ENCODE data around the gene SLBP.

DNA sequence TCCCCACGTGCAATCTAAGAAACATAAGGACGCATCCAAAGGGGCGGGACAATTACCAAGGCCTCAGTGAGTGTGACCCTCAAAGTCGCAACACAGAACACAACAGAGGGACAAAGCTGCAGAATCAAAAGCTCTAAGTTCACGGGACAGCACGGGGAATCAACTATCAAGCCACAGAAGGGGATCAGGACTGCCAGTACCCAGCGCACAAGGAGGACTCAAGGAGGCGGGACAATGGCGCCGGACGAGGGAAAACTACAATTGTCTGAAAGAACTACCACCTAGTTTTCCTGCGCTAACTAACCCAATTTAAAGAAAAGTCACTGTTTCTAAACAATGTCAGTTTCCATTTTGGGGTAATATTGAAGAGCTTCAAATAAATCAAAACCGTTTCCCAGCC is 29.3 kb downstream of the SLBP start:
- TF ChIP-seq, protein P1, sequence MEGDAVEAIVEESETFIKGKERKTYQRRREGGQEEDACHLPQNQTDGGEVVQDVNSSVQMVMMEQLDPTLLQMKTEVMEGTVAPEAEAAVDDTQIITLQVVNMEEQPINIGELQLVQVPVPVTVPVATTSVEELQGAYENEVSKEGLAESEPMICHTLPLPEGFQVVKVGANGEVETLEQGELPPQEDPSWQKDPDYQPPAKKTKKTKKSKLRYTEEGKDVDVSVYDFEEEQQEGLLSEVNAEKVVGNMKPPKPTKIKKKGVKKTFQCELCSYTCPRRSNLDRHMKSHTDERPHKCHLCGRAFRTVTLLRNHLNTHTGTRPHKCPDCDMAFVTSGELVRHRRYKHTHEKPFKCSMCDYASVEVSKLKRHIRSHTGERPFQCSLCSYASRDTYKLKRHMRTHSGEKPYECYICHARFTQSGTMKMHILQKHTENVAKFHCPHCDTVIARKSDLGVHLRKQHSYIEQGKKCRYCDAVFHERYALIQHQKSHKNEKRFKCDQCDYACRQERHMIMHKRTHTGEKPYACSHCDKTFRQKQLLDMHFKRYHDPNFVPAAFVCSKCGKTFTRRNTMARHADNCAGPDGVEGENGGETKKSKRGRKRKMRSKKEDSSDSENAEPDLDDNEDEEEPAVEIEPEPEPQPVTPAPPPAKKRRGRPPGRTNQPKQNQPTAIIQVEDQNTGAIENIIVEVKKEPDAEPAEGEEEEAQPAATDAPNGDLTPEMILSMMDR (IDR thresholded peaks at IDR 0.05): no peak
- TF ChIP-seq, protein P2, sequence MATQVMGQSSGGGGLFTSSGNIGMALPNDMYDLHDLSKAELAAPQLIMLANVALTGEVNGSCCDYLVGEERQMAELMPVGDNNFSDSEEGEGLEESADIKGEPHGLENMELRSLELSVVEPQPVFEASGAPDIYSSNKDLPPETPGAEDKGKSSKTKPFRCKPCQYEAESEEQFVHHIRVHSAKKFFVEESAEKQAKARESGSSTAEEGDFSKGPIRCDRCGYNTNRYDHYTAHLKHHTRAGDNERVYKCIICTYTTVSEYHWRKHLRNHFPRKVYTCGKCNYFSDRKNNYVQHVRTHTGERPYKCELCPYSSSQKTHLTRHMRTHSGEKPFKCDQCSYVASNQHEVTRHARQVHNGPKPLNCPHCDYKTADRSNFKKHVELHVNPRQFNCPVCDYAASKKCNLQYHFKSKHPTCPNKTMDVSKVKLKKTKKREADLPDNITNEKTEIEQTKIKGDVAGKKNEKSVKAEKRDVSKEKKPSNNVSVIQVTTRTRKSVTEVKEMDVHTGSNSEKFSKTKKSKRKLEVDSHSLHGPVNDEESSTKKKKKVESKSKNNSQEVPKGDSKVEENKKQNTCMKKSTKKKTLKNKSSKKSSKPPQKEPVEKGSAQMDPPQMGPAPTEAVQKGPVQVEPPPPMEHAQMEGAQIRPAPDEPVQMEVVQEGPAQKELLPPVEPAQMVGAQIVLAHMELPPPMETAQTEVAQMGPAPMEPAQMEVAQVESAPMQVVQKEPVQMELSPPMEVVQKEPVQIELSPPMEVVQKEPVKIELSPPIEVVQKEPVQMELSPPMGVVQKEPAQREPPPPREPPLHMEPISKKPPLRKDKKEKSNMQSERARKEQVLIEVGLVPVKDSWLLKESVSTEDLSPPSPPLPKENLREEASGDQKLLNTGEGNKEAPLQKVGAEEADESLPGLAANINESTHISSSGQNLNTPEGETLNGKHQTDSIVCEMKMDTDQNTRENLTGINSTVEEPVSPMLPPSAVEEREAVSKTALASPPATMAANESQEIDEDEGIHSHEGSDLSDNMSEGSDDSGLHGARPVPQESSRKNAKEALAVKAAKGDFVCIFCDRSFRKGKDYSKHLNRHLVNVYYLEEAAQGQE (IDR thresholded peaks at IDR 0.05; ENCODE audit: insufficient read depth in 1 of 2, low read depth in 2 of 2, low read length in 1 of 2): no peak
- TF ChIP-seq POLR2AphosphoS5 (IDR thresholded peaks at IDR 0.05; ENCODE audit: low read depth, low read length): no peak
